HG02642 (cell line): ENCODE results near the gene OR51I2.

Experiments used
- ATAC-seq: cut with Tn5 transposase; IDR thresholded peaks from one replicate; pipeline ENCODE4 v1.9.1; 2021; ENCODE audit warnings: mild to moderate bottlenecking; ENCODE audit not compliant: unreplicated experiment, poor library complexity

Gene OR51I2

DNA sequence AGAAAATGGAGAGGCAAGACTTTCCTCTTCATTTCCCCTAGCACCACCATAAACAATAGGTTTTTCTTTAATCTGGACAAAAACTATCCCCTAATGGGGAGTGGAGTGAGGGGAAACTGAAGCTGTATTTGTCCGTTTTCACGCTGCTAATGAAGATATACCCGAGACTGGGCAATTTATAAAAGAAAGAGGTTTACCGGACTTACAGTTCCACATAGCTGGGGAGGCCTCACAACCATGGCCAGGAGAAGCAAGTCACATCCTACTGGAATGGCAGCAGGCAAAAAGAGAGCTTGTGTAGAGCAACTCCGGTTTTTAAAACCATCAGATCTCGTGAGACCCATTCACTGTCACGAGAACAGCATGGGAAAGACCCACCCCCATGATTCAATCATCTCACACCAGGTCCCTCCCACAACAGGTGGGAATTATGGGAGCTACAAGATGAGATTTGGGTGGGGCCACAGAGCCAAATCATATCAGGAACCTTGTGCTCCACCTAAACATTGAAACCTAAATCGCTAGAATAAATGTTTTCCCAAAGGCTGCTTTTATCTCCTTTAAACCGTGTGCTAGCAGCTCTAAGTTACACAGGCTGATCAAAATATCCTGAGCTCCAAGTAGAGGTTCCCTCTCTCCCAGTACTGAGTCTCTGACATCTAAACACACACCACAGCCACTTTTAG lies 56.4 kb downstream of the OR51I2 start:
- no peak for ATAC-seq
